NT2/D1 (cell line): Measurements from ENCODE around the gene CEP72.
A peak's percentile ranks its signal among the peaks of the same experiment; 100 is the strongest.

Source experiments
- DNase-seq: peaks from one replicate; pipeline ENCODE4 v3.0.0-alpha.2; 2011; ENCODE audit warnings: low read depth, low spot score
- H3K27me3 ChIP-seq: 2 replicates; pipeline ENCODE4 v1.6.0; 2011; ENCODE audit warnings: mild to moderate bottlenecking; ENCODE audit not compliant: insufficient read length, insufficient read depth
- H3K36me3 ChIP-seq: 2 replicates; pipeline ENCODE4 v1.6.1; 2011; ENCODE audit warnings: mild to moderate bottlenecking, low read length, mixed read lengths; ENCODE audit not compliant: insufficient read depth, insufficient read length
- H3K4me1 ChIP-seq: 2 replicates; pipeline ENCODE4 v1.5.1; 2011; ENCODE audit not compliant: insufficient read depth, insufficient read length
- H3K4me3 ChIP-seq: 2 replicates; pipeline ENCODE4 v1.5.1; 2011; ENCODE audit warnings: low read depth; ENCODE audit not compliant: insufficient read length
- H3K9ac ChIP-seq: 2 replicates; pipeline ENCODE4 v1.6.0; 2011; ENCODE audit warnings: low read depth; ENCODE audit not compliant: insufficient read length
- H3K9me3 ChIP-seq: 2 replicates; pipeline ENCODE4 v1.5.1; 2011; ENCODE audit warnings: mild to moderate bottlenecking, low read length; ENCODE audit not compliant: insufficient read depth
- SUZ12 ChIP-seq: IDR thresholded peaks from 2 replicates; pipeline ENCODE4 v1.6.1; 2011; ENCODE audit not compliant: insufficient read length, insufficient read depth; ENCODE audit errors: extremely low read depth
- YY1 ChIP-seq: IDR thresholded peaks from 2 replicates; pipeline ENCODE4 v1.6.1; 2011; ENCODE audit not compliant: insufficient read length, insufficient read depth
- ZNF274 ChIP-seq: IDR thresholded peaks from 2 replicates; pipeline ENCODE4 v1.6.1; 2011; ENCODE audit warnings: mild to moderate bottlenecking, low read depth, low read length

The CEP72 gene

GRCh38 chr5:671459-672328, 59.6 kb downstream of the CEP72 start:
- TF ChIP-seq SUZ12: no peak
- TF ChIP-seq YY1: no peak
- Histone ChIP-seq H3K4me1 (peaks cover 18% of the 10 kb centered on the region), H3K4me3 (no peak overlapping the region), H3K27me3 (no peaks in the 10 kb centered on the region), H3K9ac (peak overlapping the region; percentile 21), H3K9me3 (no peaks in the 10 kb centered on the region), H3K36me3 (peaks cover 18% of the 10 kb centered on the region)
- peak; percentile 36 for DNase-seq

GRCh38 chr5:672329-673160, 60.4 kb downstream of the CEP72 start:
- Histone ChIP-seq H3K4me3 (no peak overlapping the region), H3K9ac (peak overlapping the region; percentile 21), H3K36me3 (peaks cover 9% of the 10 kb centered on the region), H3K27me3 (no peaks in the 10 kb centered on the region), H3K9me3 (no peaks in the 10 kb centered on the region), H3K4me1 (peaks cover 18% of the 10 kb centered on the region)
- DNase-seq: peak; percentile 47
- TF ChIP-seq SUZ12: no peak

- no peaks in the 10 kb centered on the region for H3K27me3 ChIP-seq
- H3K4me1 ChIP-seq: peaks cover 18% of the 10 kb centered on the region
- peak overlapping the region; percentile 42 for H3K9ac ChIP-seq
- peaks cover 6% of the 10 kb centered on the region for H3K36me3 ChIP-seq
- DNase-seq: no peak
- H3K9me3 ChIP-seq: no peaks in the 10 kb centered on the region
- TF ChIP-seq ZNF274 (no peak), YY1 (no peak), SUZ12 (no peak)
- H3K4me3 ChIP-seq: no peak overlapping the region
These were observed 61.2 kb downstream of the CEP72 start for GRCh38 chr5:673161-673830.

- no peaks in the 10 kb centered on the region for H3K36me3 ChIP-seq
- H3K9ac ChIP-seq: peak overlapping the region; percentile 42
- peaks cover 18% of the 10 kb centered on the region for H3K4me1 ChIP-seq
- no peaks in the 10 kb centered on the region for H3K27me3 ChIP-seq
- no peak for DNase-seq
- TF ChIP-seq YY1 (no peak), SUZ12 (no peak), ZNF274 (no peak)
- H3K4me3 ChIP-seq: no peak overlapping the region
- no peaks in the 10 kb centered on the region for H3K9me3 ChIP-seq
These were observed 61.9 kb downstream of the CEP72 start for GRCh38 chr5:673831-674629.

- no peak for TF ChIP-seq YY1
- no peak for TF ChIP-seq SUZ12
- TF ChIP-seq ZNF274: no peak
- DNase-seq: no peak
- Histone ChIP-seq H3K9me3 (no peaks in the 10 kb centered on the region), H3K9ac (peak overlapping the region; percentile 32), H3K27me3 (no peaks in the 10 kb centered on the region), H3K36me3 (no peaks in the 10 kb centered on the region), H3K4me1 (peaks cover 14% of the 10 kb centered on the region), H3K4me3 (no peak overlapping the region)
These were observed 62.5 kb downstream of the CEP72 start for GRCh38 chr5:674630-675011.

- H3K4me1 ChIP-seq: peaks cover 13% of the 10 kb centered on the region
- no peak for DNase-seq
- H3K36me3 ChIP-seq: no peaks in the 10 kb centered on the region
- H3K4me3 ChIP-seq: no peak overlapping the region
- H3K27me3 ChIP-seq: no peaks in the 10 kb centered on the region
- TF ChIP-seq SUZ12 (no peak), ZNF274 (no peak), YY1 (no peak)
- no peak overlapping the region for H3K9ac ChIP-seq
- H3K9me3 ChIP-seq: no peaks in the 10 kb centered on the region
These were observed 63.2 kb downstream of the CEP72 start for GRCh38 chr5:675111-675870.
